Skeletal muscle cell (primary cell): ENCODE results near the gene PPT1.
"Not testable (repeated sequence)": the region's sequence is repeated elsewhere in the genome, so short reads cannot be mapped to it uniquely, and the experiment has no call there.

Experiments
- DNase-seq: peaks from one replicate; pipeline ENCODE4 v3.0.0-alpha.2; 2010; ENCODE audit warnings: low read depth
- H3K4me3 ChIP-seq: 2 replicates; pipeline ENCODE4 v1.5.1; 2011; ENCODE audit warnings: low read depth, mild to moderate bottlenecking, control low read depth, low read length, moderate library complexity

The PPT1 gene

GRCh38 chr1:40094466-40095110 is 2.5 kb downstream of the PPT1 start:
- no peak for DNase-seq
- no peak overlapping the region for H3K4me3 ChIP-seq

- H3K4me3 ChIP-seq: no peak overlapping the region
- DNase-seq: no peak
Observed at GRCh38 chr1:40092706-40093639, 4.1 kb downstream of the PPT1 start.

GRCh38 chr1:40092241-40092640 is 4.8 kb downstream of the PPT1 start:
- no peak for DNase-seq
- no peak overlapping the region for H3K4me3 ChIP-seq

- no peak for DNase-seq
Observed at GRCh38 chr1:40090652-40091355, 6.2 kb downstream of the PPT1 start.

GRCh38 chr1:40084750-40085149 is 12.3 kb downstream of the PPT1 start:
- not testable (repeated sequence) for DNase-seq, H3K4me3 ChIP-seq

More at GRCh38 chr1:40090652-40091355, 6.2 kb downstream of the PPT1 start:
- no peak overlapping the region for H3K4me3 ChIP-seq

GRCh38 chr1:40081871-40082270 is 15.2 kb downstream of the PPT1 start:
- no peak overlapping the region for H3K4me3 ChIP-seq

GRCh38 chr1:40079774-40080400 is 17.2 kb downstream of the PPT1 start:
- no peak overlapping the region for H3K4me3 ChIP-seq
- no peak for DNase-seq

More at GRCh38 chr1:40081871-40082270, 15.2 kb downstream of the PPT1 start:
- no peak for DNase-seq

GRCh38 chr1:40078512-40079333 is 18.3 kb downstream of the PPT1 start:
- DNase-seq: no peak
- no peak overlapping the region for H3K4me3 ChIP-seq

GRCh38 chr1:40076895-40077312 is 20.1 kb downstream of the PPT1 start:
- DNase-seq: peak; percentile 44
- H3K4me3 ChIP-seq: no peak overlapping the region

GRCh38 chr1:40075266-40075665 is 21.8 kb downstream of the PPT1 start:
- no peak overlapping the region for H3K4me3 ChIP-seq
- DNase-seq: no peak

- no peak overlapping the region for H3K4me3 ChIP-seq
- DNase-seq: no peak
Observed at GRCh38 chr1:40073062-40073461, 24.0 kb downstream of the PPT1 start.

- DNase-seq: no peak
- H3K4me3 ChIP-seq: no peak overlapping the region
Observed at GRCh38 chr1:40072142-40072541, 24.9 kb downstream of the PPT1 start.

- no peak overlapping the region for H3K4me3 ChIP-seq
- no peak for DNase-seq
Observed at GRCh38 chr1:40067851-40068250, 29.2 kb downstream of the PPT1 start.

- no peak for DNase-seq
- H3K4me3 ChIP-seq: no peak overlapping the region
Observed at GRCh38 chr1:40067023-40067422, 30.0 kb downstream of the PPT1 start.

- DNase-seq: no peak
- H3K4me3 ChIP-seq: no peak overlapping the region
Observed at GRCh38 chr1:40064797-40065499, 32.1 kb downstream of the PPT1 start.

GRCh38 chr1:40059960-40060750 is 36.9 kb downstream of the PPT1 start:
- no peak for DNase-seq
- H3K4me3 ChIP-seq: no peak overlapping the region

- DNase-seq: no peak
Observed at GRCh38 chr1:40059338-40059959, 37.6 kb downstream of the PPT1 start.

More at GRCh38 chr1:40059338-40059959, 37.6 kb downstream of the PPT1 start:
- no peak overlapping the region for H3K4me3 ChIP-seq
